HG03460 (cell line): ENCODE measurements around the gene IL18RAP.

ENCODE experiments used
- ATAC-seq: cut with Tn5 transposase; IDR thresholded peaks from one replicate; pipeline ENCODE4 v1.9.1; 2021; ENCODE audit not compliant: unreplicated experiment

Gene IL18RAP

DNA sequence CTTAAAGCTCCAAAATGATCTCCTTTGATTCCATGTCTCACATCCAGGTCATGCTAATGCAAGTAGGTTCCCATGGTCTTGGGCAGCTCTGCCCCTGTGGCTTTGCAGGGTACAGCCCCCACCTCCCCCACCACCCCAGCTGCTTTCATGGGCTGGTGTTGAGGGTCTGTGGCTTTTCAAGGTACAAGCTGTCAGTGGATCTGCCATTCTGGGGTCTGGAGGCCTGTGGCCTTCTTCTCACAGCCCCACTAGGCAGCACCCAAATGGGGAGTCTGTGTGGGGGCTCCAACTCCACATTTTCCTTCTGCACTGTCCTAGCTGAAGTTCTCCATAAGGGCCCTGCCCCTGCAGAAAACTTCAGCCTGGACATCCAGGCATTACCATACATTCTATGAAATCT is 69.0 kb downstream of the IL18RAP start:
- no peak for ATAC-seq

GRCh38 chr2:102494570-102494969 is 71.6 kb downstream of the IL18RAP start:
- no peak for ATAC-seq

DNA sequence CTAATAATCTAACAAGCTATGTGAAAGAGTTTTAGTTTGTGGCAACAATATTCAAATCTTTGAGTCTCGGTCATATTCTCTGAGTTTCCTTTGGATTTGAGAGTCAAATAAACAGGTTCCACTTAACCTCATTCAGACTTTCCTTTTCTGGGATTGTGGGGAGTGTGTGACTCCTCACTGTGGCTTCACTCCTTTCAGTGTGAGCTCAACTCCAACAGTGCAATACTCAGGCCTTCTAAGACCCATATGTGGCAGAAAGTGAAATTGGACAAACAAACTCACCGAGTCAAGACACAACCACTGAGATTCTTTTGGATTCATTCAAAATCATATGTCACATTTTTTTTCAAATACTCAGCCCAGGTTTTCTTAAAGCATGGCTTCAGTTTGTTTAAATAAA is 75.5 kb downstream of the IL18RAP start:
- no peak for ATAC-seq

- ATAC-seq = no peak
These were observed 76.6 kb downstream of the IL18RAP start for GRCh38 chr2:102499558-102499957.
